ENCODE data around the gene GPBAR1.

Gene GPBAR1

GRCh38 chr2:218260742-218261422 is at the start of gene GPBAR1:
TSS of gene GPBAR1 (plus strand) at chr2:218261015. CDS start at chr2:218262725, 1,710 bp downstream.
- no peak for DNase-seq

- DNase-seq: no peak
These were observed 46.7 kb upstream of the GPBAR1 start for GRCh38 chr2:218214116-218214515.

GRCh38 chr2:218216336-218216673 is 44.5 kb upstream of the GPBAR1 start:
- no peak for DNase-seq

GRCh38 chr2:218216674-218217359 is 44.0 kb upstream of the GPBAR1 start, which contains the start of gene ARPC2:
TSS of gene ARPC2 (plus strand) at chr2:218217189. CDS start at chr2:218217471, 282 bp downstream.
- DNase-seq: peak; percentile 91

- no peak for DNase-seq
These were observed 43.2 kb upstream of the GPBAR1 start for GRCh38 chr2:218217360-218218267.

GRCh38 chr2:218218268-218219185 is 42.3 kb upstream of the GPBAR1 start:
- no peak for DNase-seq

GRCh38 chr2:218219934-218220333 is 40.9 kb upstream of the GPBAR1 start:
- no peak for DNase-seq

- DNase-seq: no peak
These were observed 39.8 kb upstream of the GPBAR1 start for GRCh38 chr2:218221000-218221399.

GRCh38 chr2:218223046-218223445 is 37.8 kb upstream of the GPBAR1 start:
- no peak for DNase-seq

GRCh38 chr2:218224186-218224585 is 36.6 kb upstream of the GPBAR1 start:
- no peak for DNase-seq

GRCh38 chr2:218226903-218227302 is 33.9 kb upstream of the GPBAR1 start:
- DNase-seq: no peak

GRCh38 chr2:218228366-218229090 is 32.3 kb upstream of the GPBAR1 start:
- no peak for DNase-seq

GRCh38 chr2:218229239-218229638 is 31.6 kb upstream of the GPBAR1 start:
- no peak for DNase-seq

- DNase-seq: no peak
These were observed 31.0 kb upstream of the GPBAR1 start for GRCh38 chr2:218229851-218230250.

- no peak for DNase-seq
These were observed 29.9 kb upstream of the GPBAR1 start for GRCh38 chr2:218230882-218231281.

GRCh38 chr2:218233543-218233942 is 27.3 kb upstream of the GPBAR1 start:
- DNase-seq: no peak

GRCh38 chr2:218234521-218234920 is 26.3 kb upstream of the GPBAR1 start:
- DNase-seq: no peak

GRCh38 chr2:218235017-218235416 is 25.8 kb upstream of the GPBAR1 start:
- no peak for DNase-seq

- DNase-seq: no peak
These were observed 24.0 kb upstream of the GPBAR1 start for GRCh38 chr2:218236829-218237228.

- DNase-seq: no peak
These were observed 21.9 kb upstream of the GPBAR1 start for GRCh38 chr2:218238887-218239286.

- DNase-seq: no peak
These were observed 16.6 kb upstream of the GPBAR1 start for GRCh38 chr2:218244204-218244603.

- no peak for DNase-seq
These were observed 16.1 kb upstream of the GPBAR1 start for GRCh38 chr2:218244665-218245064.
